Choroid plexus epithelial cell (primary cell): ENCODE data around the gene TNFAIP2.

ENCODE experiments used
- DNase-seq: peaks from one replicate; pipeline ENCODE4 v3.0.0-alpha.2; 2010; ENCODE audit warnings: low read depth
- H3K4me3 ChIP-seq: 2 replicates; pipeline ENCODE4 v1.5.1; 2011; ENCODE audit warnings: low read depth, mild to moderate bottlenecking, control low read depth, low read length, moderate library complexity
- TF ChIP-seq, protein P1 (sequence below): conservative IDR thresholded peaks from 2 replicates; pipeline ENCODE4 v1.5.1; 2011; ENCODE audit warnings: low read depth, mild to moderate bottlenecking, control low read depth, inconsistent platforms, low read length, moderate library complexity

The TNFAIP2 gene

DNA sequence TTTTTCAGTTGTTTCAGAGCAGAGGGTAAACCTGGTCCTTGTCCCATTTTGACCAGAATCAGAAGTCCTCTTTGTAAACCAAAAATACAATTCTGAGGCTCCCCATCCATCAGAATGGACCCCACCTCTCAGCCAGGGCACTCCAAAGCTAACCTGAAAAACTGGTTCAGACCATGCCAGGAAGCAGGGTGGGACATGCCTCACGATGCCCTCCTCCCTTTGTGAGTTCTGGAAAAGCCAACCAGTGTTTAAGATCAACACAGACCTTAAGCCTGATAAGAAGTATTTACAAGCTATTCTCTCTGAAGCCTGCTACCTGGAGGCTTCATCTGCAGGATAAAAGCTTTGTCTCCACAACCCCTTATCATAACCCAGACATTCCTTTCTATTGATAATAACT is 35.4 kb downstream of the TNFAIP2 start:
- H3K4me3 ChIP-seq, result no peak overlapping the region
- TF ChIP-seq, protein P1, sequence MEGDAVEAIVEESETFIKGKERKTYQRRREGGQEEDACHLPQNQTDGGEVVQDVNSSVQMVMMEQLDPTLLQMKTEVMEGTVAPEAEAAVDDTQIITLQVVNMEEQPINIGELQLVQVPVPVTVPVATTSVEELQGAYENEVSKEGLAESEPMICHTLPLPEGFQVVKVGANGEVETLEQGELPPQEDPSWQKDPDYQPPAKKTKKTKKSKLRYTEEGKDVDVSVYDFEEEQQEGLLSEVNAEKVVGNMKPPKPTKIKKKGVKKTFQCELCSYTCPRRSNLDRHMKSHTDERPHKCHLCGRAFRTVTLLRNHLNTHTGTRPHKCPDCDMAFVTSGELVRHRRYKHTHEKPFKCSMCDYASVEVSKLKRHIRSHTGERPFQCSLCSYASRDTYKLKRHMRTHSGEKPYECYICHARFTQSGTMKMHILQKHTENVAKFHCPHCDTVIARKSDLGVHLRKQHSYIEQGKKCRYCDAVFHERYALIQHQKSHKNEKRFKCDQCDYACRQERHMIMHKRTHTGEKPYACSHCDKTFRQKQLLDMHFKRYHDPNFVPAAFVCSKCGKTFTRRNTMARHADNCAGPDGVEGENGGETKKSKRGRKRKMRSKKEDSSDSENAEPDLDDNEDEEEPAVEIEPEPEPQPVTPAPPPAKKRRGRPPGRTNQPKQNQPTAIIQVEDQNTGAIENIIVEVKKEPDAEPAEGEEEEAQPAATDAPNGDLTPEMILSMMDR, result no peak
- DNase-seq, result no peak

DNA sequence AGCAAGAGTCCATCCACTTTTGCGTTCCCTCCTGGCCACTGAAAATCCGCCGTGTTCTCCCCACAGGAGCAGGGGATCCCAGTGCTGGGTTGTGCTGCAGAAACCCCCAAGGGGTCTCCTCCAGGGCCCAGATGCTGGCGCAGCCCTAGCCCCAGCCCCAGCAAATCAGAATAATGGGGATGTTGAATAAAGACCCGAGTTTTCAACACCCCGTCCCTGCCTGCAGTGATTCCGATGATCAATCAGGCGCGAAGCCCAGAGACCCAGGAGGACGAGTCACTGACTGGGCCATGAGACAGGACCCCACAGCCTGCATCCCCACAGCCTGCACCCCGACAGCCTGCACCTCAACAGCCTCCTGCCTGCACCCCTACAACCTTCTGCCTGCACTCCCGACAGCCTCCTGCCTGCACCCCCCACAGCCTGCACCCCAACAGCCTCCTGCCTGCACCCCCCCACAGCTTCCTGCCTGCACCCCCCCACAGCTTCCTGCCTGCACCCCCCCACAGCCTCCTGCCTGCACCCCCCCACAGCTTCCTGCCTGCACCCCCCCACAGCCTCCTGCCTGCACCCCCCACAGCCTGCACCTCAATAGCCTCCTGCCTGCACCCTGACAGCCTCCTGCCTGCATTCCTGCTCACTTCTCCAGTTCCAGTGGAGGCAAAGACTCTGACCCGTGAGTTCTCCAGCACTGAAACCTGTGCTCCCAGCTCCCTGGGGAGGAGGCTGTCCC is 37.2 kb downstream of the TNFAIP2 start:
- no peak for DNase-seq
- TF ChIP-seq, protein P1, result no peak

DNA sequence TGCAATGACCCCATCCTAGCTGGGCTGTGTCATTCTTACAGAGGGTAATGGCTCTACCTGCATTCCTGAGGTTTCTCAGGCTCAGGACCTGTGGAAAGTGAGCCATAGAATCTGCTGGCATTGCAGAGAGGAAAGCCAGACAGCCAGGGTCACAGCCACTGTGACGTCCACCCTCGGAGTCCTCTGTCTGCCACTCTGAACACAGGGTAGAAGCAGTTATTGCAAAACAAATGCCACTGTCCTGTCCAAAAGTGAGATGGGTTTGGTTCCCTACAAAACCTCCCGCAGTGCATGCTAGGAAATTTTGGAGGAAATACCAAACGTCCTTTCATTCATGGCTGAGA is 37.8 kb downstream of the TNFAIP2 start:
- TF ChIP-seq, protein P1, result no peak
- DNase-seq, result peak; percentile 18
- no peak overlapping the region for H3K4me3 ChIP-seq

More for the DNA sequence above, 37.2 kb downstream of the TNFAIP2 start:
- no peak overlapping the region for H3K4me3 ChIP-seq

DNA sequence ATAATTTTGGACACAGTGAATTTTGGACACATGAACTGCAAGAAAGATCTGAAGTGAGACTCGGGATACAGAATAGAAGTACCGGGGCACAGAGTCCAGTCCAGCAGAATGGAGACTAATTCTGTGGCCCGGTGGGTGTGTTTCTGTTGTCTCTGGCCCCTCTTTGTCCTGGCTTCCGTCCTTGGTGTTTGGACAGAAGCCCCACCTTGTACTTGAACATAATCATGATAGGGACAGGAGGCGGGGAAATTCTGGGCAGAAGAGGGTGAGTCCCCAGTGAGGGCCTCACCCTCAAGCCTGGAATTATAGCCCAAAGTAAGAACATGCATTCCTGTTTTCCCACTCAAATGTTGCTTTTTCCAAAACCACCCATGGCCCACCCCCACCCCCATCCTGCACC is 39.9 kb downstream of the TNFAIP2 start:
- no peak for DNase-seq
- H3K4me3 ChIP-seq, result no peak overlapping the region
- TF ChIP-seq, protein P1, result no peak

DNA sequence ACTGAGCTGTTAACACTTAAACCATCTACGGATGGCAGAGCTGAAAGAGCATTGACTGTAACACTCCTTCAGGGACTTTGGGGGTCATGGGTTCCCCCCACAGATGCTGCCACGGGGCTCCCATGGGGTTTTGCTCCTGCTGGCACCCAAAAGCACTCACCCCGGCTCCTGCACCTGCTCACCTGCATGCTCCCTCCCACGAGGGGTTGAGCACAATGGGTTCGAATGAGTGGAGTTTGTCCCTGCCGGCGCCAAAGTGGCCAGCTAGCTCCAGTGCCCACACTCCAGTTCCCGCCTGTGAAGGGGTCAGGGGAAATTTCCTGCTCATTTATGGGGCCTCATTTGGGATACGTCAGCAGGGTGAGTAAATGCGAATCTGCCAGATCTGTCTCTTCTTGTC is 40.7 kb downstream of the TNFAIP2 start:
- H3K4me3 ChIP-seq, result no peak overlapping the region
- TF ChIP-seq, protein P1, result no peak
- no peak for DNase-seq

DNA sequence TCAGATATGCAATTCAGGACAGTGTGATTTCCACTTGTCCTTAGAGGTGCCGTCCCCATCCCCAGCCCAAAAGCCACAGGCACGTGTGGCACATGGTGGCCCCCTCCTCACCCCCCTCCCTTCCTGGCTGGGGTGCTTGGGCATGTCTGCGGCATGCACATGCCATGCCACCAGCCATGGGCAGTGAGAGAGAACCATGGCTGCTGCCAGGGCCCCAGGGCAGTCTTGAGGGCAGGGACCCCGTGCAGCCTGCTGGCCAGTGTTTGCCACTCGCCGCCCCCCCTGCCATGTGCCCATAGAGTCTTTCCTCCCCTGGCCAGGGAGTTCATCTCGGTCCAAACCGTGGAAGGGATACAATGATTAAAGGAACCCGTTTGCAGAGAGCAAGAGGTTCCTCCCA is 41.5 kb downstream of the TNFAIP2 start:
- no peak for DNase-seq
- TF ChIP-seq, protein P1, result no peak

DNA sequence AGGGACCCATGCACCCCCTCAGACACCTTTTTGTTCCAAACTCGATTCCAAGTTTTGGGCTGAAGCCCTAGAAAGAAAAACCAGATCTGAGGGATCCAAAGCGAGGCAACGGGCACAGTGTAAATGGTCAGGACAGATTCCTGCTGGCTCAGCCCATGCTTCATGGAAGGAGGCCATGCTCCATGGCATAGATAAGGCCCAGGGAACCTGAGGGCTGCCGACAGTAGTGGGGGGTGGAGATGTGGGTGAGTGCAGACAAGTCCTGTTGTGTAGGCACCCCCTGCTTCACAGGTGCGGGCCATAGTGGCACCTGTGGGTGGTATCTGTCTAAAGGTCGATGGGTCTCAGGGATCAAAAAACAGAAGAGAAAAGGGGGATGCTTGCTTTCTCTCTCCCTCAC is 42.1 kb downstream of the TNFAIP2 start:
- DNase-seq, result no peak
- no peak overlapping the region for H3K4me3 ChIP-seq
- TF ChIP-seq, protein P1, result no peak

More for the DNA sequence above, 41.5 kb downstream of the TNFAIP2 start:
- H3K4me3 ChIP-seq, result no peak overlapping the region
